ENCODE data around the gene MMP17. TPM values are rescaled to one million over a fixed set of nuclear protein-coding genes. Genes with fewer than 3 reads are reported as not detected.

MMP17 gene
- polyA plus RNA-seq, 1 donor from 2014 or later: 79.0 TPM

DNA sequence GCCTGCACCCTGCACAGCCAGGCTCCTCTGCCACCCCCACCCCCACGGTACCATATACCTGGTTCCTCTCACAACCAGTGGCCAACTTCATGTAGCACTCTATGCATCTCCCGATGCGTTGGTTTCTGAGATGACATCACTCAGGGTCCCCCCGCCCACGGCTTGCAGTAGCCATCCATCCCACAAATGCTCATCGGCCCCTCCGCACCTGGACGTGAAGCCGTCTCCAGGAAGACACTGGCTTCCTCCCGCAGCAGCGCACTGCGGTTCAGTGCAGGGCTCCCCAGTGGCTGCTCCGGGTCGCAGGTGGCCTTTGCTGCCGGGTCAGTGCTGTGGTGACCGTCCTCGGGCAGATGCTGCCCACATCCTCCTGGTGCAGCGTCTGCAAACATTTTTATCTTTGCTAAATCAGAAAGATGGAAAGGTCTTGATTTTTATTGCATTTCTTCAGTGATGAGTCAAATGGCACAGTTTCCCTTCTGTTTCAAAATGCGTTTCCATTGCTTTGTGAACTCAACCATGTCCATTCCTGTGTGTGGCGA lies 27.5 kb upstream of the MMP17 start:
- no peaks in the 10 kb centered on the region for H3K9me3 ChIP-seq (ENCODE audit: low read length)
- H4K20me1 ChIP-seq (ENCODE audit: insufficient read depth): no peaks in the 10 kb centered on the region
- no peak overlapping the region for H3K4me2 ChIP-seq (ENCODE audit: low read length)
- no peak overlapping the region for H3K9ac ChIP-seq (ENCODE audit: low read length)
- no peaks in the 10 kb centered on the region for H3K27me3 ChIP-seq (ENCODE audit: insufficient read depth, low read depth, low read length)
- H3F3A ChIP-seq (ENCODE audit: insufficient read depth, low read length, poor library complexity, severe bottlenecking): no peaks in the 10 kb centered on the region
- no peaks in the 10 kb centered on the region for H3K9me2 ChIP-seq (ENCODE audit: insufficient read depth, low read length)
- no peak overlapping the region for H3K27ac ChIP-seq (ENCODE audit: low read length)
- H3K4me3 ChIP-seq (ENCODE audit: low read length): no peak overlapping the region
- no peak overlapping the region for H2AFZ ChIP-seq (ENCODE audit: low read depth, low read length)
- H3K36me3 ChIP-seq (ENCODE audit: insufficient read depth, low read length): no peaks in the 10 kb centered on the region
- H3K79me2 ChIP-seq (replicated peaks; ENCODE audit: insufficient read depth, low read length): no peaks in the 10 kb centered on the region
- no peak for TF ChIP-seq SMC3 (conservative IDR thresholded peaks at IDR 0.05; ENCODE audit: poor library complexity)
- TF ChIP-seq TAF1 (IDR thresholded peaks at IDR 0.05; ENCODE audit: low read depth): no peak
- no peak for TF ChIP-seq MXI1 (conservative IDR thresholded peaks at IDR 0.05; ENCODE audit: poor library complexity, severe bottlenecking)
- TF ChIP-seq, protein P1, sequence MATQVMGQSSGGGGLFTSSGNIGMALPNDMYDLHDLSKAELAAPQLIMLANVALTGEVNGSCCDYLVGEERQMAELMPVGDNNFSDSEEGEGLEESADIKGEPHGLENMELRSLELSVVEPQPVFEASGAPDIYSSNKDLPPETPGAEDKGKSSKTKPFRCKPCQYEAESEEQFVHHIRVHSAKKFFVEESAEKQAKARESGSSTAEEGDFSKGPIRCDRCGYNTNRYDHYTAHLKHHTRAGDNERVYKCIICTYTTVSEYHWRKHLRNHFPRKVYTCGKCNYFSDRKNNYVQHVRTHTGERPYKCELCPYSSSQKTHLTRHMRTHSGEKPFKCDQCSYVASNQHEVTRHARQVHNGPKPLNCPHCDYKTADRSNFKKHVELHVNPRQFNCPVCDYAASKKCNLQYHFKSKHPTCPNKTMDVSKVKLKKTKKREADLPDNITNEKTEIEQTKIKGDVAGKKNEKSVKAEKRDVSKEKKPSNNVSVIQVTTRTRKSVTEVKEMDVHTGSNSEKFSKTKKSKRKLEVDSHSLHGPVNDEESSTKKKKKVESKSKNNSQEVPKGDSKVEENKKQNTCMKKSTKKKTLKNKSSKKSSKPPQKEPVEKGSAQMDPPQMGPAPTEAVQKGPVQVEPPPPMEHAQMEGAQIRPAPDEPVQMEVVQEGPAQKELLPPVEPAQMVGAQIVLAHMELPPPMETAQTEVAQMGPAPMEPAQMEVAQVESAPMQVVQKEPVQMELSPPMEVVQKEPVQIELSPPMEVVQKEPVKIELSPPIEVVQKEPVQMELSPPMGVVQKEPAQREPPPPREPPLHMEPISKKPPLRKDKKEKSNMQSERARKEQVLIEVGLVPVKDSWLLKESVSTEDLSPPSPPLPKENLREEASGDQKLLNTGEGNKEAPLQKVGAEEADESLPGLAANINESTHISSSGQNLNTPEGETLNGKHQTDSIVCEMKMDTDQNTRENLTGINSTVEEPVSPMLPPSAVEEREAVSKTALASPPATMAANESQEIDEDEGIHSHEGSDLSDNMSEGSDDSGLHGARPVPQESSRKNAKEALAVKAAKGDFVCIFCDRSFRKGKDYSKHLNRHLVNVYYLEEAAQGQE (IDR thresholded peaks at IDR 0.05; ENCODE audit: borderline replicate concordance): no peak
- TF ChIP-seq POLR2AphosphoS5 (IDR thresholded peaks at IDR 0.05): no peak
- TF ChIP-seq, protein P2, sequence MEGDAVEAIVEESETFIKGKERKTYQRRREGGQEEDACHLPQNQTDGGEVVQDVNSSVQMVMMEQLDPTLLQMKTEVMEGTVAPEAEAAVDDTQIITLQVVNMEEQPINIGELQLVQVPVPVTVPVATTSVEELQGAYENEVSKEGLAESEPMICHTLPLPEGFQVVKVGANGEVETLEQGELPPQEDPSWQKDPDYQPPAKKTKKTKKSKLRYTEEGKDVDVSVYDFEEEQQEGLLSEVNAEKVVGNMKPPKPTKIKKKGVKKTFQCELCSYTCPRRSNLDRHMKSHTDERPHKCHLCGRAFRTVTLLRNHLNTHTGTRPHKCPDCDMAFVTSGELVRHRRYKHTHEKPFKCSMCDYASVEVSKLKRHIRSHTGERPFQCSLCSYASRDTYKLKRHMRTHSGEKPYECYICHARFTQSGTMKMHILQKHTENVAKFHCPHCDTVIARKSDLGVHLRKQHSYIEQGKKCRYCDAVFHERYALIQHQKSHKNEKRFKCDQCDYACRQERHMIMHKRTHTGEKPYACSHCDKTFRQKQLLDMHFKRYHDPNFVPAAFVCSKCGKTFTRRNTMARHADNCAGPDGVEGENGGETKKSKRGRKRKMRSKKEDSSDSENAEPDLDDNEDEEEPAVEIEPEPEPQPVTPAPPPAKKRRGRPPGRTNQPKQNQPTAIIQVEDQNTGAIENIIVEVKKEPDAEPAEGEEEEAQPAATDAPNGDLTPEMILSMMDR (IDR thresholded peaks at IDR 0.05; ENCODE audit: poor library complexity, severe bottlenecking): no peak
- no peak for TF ChIP-seq EP300 (conservative IDR thresholded peaks at IDR 0.05; ENCODE audit: poor library complexity, severe bottlenecking)
- no peak for TF ChIP-seq EZH2 (IDR thresholded peaks at IDR 0.05; ENCODE audit: borderline replicate concordance, insufficient read depth, low read length, poor library complexity, severe bottlenecking)
- TF ChIP-seq RAD21 (conservative IDR thresholded peaks at IDR 0.05): no peak

DNA sequence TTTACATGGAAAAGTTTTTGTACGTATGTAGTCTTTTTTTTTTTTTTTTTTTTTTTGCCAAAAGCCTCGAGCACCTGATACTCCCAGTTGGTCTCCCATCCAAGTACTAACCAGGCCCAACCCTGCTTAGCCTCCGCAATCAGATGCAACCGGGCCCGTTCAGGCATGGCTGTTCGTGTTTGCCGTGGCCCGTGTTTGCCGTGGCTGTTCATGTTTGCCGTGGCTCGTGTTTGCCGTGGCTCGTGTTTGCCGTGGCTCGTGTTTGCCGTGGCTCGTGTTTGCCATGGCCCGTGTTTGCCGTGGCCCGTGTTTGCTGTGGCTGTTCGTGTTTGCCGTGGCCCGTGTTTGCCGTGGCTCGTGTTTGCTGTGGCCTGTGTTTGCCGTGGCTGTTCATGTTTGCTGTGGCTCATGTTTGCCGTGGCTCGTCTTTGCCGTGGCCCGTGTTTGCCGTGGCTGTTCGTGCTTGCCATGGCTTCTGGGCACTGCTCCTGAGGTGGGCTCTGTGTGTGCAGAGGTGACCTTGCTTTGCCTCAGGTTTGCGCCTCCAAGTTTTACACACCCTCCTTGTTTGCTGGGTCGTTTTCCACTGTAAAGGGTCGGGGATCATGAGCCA lies 26.8 kb upstream of the MMP17 start:
- Histone ChIP-seq H3K9me3 (ENCODE audit: low read length) (no peaks in the 10 kb centered on the region), H3K4me2 (ENCODE audit: low read length) (no peak overlapping the region), H4K20me1 (ENCODE audit: insufficient read depth) (no peaks in the 10 kb centered on the region), H3K79me2 (replicated peaks; ENCODE audit: insufficient read depth, low read length) (no peaks in the 10 kb centered on the region), H3K4me3 (ENCODE audit: low read length) (no peak overlapping the region), H3K36me3 (ENCODE audit: insufficient read depth, low read length) (no peaks in the 10 kb centered on the region), H3F3A (ENCODE audit: insufficient read depth, low read length, poor library complexity, severe bottlenecking) (no peaks in the 10 kb centered on the region), H3K27ac (ENCODE audit: low read length) (no peak overlapping the region), H2AFZ (ENCODE audit: low read depth, low read length) (no peak overlapping the region), H3K9ac (ENCODE audit: low read length) (no peak overlapping the region), H3K9me2 (ENCODE audit: insufficient read depth, low read length) (no peaks in the 10 kb centered on the region), H3K27me3 (ENCODE audit: insufficient read depth, low read depth, low read length) (no peaks in the 10 kb centered on the region)
- TF ChIP-seq, protein P2 (IDR thresholded peaks at IDR 0.05; ENCODE audit: poor library complexity, severe bottlenecking): no peak
- TF ChIP-seq EP300 (conservative IDR thresholded peaks at IDR 0.05; ENCODE audit: poor library complexity, severe bottlenecking): no peak
- no peak for TF ChIP-seq RAD21 (conservative IDR thresholded peaks at IDR 0.05)
- TF ChIP-seq EZH2 (IDR thresholded peaks at IDR 0.05; ENCODE audit: borderline replicate concordance, insufficient read depth, low read length, poor library complexity, severe bottlenecking): no peak
- no peak for TF ChIP-seq SMC3 (conservative IDR thresholded peaks at IDR 0.05; ENCODE audit: poor library complexity)
- TF ChIP-seq MXI1 (conservative IDR thresholded peaks at IDR 0.05; ENCODE audit: poor library complexity, severe bottlenecking): no peak
- TF ChIP-seq POLR2AphosphoS5 (IDR thresholded peaks at IDR 0.05): no peak

Data from neural cell (in vitro differentiated cells).